GM19043 (cell line): Measurements from ENCODE around the gene LAMB2.
A peak's percentile ranks its signal among the peaks of the same experiment; 100 is the strongest.

Source experiments
- ATAC-seq: cut with Tn5 transposase; IDR thresholded peaks from one replicate; pipeline ENCODE4 v1.9.1; 2021; ENCODE audit warnings: low read depth; ENCODE audit not compliant: unreplicated experiment

LAMB2 gene

DNA sequence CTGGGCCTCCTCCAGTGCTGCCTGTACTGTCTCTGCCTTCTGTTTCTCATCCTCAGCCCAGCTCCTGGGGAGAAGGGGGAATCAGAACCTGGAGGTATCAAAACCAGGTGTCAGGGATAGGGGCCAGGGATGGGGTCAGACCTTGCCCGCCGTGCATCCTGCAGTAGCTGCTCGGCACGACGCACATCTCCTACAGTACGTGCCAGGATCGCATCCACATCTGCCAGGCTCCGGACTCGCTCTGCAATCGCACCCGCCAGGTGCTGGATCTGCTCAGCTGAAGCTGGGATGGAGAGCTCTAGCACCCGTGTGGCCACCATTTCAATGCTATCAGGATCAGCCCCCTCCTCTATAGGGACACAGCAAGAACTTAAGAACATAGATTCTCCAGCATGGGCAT lies 10.8 kb downstream of the LAMB2 start:
- ATAC-seq: no peak

DNA sequence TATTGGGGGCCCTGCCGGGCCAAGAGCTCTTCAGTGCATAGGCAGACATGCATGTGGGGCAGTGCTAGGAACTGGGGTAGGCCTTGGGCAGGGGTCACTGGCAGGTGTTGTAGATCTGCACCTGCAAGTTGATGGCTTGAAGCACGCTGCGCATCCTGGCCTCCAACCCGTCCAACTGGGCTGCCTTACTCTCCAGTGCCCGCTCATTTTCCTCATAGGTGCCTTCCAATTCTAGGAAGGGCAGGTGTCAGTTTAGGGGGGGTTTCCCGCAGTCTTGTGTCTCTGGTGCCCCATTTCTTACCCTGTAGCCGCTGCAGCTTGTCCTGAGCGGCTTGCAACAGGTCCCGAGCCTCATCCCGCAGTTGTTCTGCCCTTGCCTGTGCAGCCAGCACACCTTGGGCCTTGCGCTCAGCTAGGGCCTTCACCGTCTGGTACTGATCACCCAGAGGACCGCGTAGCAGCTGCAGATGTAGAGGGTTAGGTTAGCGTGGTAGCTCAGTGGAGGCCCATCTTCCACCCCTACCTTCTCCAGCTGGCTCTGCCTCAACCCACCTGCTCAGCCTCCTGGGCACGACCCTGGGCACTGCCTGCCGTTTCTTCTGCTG lies 11.6 kb downstream of the LAMB2 start:
- ATAC-seq: no peak

DNA sequence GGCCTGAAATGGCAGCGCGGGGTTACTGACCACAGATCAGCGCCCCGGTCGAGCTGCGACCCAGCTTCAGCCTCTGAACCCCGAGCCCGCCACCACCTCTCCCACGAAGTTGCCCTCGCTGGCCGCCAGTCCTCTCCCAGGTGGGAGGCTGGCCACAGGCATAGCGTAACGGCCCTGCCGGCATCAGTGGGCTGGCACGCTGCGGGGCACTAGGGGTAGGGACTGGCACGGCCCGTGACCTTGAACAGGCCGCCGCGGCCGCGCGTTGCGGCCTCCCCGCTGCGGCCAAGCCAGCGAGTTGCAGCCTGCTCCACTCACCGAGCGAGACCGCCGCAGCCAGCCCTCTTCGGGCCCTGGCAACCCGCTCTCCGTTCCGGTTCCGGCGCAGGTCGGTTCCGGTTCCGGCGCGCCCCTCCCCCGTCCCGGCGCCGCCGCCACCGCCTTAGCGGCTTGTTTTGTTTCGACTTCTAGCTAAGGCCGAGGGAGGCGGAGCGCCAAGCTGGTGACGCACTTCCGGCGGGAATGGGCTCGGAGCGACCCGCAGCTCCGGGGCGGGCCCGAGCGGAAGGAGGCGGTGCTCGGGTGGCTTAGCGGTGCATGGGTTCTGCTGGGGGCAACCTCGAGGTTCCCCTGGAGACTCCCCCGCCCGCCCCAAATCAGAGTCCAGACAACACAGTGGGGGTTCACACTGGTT lies 12.3 kb downstream of the LAMB2 start, which contains the start of gene USP19:
Gene USP19 (minus strand): TSS at position 386 of the 694 bp plus-strand sequence. CDS start 1,678 bp downstream, outside the sequence.
- peak; percentile 89 for ATAC-seq

DNA sequence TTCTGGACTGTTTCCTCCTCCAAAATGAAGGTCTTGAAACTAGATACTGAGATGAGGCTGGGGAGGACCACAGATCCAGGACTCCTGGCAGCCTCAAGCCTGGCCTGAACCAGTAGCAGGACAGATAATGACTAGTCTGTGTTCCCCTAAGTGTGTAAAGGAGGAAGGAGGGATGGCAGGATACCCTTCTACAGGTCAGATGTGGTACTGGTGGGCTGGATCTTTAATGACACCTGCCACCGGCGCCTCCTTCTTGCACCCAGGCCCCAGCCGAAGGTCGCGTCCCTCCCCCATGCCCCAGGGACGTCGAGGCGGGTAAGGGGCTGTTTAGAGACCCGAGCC lies 12.8 kb downstream of the LAMB2 start:
- ATAC-seq: no peak

DNA sequence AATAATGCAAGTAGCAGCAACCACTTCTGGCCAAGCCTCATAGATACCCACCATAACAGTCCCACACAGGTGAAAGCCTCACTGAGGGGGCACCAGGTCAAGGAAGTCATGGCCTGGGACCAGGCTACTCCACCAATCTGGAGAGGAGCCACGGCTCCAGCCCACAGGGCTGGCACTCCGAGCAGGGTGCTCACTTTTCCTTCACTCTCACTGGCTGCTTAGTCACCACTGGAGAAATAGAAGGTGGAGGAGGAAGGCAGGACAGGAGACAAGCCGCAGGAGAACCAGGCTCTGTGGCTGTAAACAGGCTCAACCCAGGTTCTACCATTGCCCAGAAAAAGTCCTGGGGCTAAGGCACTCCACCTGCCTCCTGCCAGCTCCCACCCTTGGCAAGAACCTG lies 13.4 kb downstream of the LAMB2 start:
- ATAC-seq: no peak

DNA sequence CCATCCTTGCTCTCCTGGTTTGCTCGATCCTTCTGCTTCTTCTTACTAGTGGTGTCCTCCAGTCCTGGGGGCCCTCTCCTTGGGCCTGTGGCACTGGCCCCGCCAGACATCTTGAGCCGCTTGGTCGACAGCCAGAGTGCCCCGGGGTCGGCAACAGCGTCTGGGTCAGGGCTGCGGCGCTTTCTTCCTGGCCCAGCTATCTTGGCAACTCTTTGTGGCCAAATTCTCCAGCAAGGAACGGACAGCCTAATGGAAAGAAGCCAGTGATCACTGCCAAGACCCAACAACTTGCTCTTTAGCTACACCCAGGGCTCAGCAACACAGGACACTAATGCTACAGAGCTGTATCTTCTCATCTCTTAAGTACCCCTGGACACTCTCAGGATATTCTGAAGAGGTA lies 13.8 kb downstream of the LAMB2 start:
- no peak for ATAC-seq

DNA sequence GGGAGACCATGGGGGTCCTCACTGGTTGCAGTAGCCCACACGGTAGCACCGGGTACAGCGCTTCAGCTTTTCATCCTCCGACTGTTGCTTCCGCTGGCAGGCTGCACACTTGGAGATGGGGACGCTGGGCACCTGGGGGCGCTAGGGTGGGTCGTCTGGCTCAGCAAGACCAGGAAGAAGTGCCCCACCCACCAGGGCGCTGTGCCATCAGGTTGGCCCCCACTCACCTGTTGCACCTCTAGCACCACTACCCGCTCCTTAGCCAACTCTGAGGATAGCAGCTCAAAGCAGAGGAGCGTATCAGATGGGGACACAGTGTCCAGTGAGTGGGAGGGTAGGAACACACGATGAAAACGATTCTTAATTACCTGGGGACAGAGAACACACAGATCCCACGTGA lies 20.6 kb downstream of the LAMB2 start:
- ATAC-seq: no peak

DNA sequence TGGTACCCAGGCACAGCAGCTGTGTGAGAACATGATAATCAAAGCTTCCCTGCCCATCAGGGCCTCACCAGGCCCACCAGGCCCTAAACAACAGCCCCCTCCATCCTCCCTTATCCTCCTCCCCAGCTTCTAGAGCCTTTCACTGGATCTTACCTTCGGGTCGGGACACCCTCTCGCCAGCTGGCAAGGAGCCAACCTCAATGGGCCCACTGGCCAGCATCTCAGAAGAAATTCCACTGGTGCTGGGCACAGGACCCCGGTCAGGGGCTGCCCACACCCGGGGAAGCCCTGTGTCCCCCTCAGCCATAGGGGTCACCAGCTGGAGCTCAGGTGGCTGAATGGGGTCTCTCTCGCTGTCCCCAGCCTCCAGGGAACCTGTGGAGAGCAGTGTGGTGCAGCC lies 21.5 kb downstream of the LAMB2 start:
- no peak for ATAC-seq

DNA sequence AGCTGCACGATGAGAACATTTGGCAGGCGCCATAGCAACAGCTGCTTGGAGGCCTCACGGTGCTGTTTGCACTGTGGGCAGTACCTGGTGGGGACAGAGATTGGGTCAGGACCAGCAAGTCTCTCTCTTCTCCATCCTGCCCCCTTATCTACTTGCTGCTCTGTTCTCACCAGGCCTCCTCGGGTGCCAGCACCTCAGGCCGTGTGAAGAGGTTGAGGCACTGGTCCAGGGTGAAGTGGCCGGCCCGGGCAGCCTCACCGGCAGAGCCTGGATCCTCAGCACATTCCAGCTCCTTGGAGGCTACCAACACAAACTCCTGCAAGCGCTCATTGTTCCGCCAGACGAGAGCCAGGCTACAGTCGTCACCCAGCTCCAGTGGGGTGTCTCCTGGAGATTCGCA lies 22.1 kb downstream of the LAMB2 start:
- ATAC-seq: no peak

DNA sequence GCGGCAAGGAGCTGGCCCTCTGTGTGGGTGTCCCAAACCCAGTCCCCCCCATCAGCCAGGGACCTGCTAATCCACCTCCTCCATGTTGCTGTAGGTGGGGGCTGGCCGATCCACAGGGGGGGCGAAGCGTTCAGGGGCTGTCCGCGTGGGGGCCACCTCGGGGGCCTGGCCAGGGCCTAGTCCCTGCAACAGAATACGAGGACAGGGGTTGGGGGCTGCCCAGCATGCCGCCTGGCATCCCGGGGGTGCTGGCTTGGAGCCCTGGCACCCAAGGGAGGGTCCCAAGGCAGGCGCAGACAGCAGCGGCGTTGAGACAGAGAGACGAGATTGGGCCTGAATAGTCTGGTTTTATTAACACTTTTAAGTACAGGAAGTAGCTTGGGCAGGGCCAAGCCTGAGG lies 24.5 kb downstream of the LAMB2 start:
- no peak for ATAC-seq

DNA sequence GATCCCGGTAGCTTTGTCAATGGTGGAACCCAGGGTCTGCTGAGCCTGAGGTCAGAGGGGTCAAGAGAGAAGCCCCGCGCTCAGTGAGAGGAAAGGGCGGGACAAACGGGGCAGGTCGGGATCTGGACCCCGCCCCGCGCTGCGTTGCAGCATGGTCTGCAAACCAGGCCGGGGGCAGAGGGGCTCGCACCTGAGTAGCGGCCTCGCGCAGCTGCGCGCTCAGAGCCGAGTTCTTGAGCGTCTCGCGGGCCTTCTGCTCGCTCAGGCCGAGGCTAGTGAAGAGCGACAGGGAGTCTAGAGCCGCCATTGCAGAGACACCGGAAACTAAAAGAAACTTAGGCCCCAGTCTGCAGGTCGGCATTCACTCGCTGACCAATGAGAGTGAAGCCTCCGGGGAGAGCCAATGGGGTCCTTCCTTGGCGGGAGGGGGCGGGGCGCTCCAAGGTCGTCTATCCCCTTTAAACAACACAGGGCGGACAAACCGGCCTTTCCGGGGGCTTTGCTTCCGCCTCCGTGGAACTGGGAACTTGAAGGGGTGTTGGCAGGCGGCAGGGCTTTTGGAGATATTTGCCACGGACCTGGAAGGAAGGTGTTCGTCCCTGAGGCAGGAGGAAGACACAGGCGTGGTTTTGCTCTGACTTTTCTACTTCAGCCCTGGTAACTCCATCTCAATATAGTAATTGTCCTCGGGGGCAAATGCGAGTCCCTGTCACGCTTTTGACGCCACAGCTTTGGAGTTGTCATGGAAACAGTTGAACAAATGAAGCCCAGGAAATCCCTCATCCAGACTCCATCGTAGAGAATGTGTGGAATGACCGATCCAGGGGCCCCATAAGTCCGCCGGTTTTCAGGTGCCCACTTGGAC lies 28.2 kb downstream of the LAMB2 start, which contains the start of gene QARS1:
Gene QARS1 (minus strand): TSS at position 331 of the 865 bp plus-strand sequence. CDS start 24 bp downstream, at position 307.
- peak; percentile 93 for ATAC-seq

DNA sequence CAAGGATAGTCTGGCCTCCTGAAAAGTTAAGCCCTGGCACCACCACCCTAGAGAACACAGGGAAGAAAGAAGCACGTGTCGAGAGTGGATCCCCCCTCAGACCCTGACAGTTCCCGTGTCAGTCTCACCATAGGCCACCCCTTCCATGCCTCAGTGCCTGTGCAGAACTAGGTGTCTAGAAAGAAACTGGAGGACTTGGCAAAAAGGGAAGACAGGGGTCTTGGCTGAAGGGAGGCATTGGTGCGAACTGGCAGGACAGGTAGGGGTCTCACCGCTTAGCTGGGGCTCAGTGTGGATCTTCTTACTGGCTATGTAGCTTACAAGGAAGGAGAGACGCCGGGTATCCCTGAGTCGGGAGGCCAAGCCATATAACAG lies 28.8 kb downstream of the LAMB2 start:
- ATAC-seq: no peak

DNA sequence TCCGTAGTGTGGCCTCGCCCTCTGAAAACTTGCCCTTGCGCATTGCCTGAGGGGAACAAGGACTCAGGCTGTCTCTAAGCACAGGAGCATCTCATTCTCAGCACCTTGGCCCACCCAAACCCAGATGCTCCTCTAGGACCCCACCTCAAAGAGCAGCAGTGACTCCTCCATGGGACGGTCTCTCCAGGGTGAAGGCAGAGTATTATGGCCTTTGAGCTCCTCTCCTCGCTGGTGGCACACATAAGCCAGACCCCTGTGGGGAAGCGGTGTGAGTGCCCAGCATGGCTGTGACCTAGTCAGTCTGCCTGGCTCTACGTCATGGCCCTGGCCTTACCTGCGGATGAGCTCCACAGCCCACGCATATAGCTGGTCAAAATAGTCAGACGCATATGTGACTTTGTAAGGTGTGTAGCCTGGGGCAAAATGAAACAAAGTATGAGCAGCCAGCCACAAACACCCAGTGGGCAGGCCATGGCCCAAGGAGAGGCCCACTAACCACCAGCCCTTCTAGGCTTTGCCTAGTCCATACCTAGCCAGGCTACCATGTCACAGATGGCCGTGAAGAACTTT lies 32.7 kb downstream of the LAMB2 start:
- ATAC-seq: no peak

DNA sequence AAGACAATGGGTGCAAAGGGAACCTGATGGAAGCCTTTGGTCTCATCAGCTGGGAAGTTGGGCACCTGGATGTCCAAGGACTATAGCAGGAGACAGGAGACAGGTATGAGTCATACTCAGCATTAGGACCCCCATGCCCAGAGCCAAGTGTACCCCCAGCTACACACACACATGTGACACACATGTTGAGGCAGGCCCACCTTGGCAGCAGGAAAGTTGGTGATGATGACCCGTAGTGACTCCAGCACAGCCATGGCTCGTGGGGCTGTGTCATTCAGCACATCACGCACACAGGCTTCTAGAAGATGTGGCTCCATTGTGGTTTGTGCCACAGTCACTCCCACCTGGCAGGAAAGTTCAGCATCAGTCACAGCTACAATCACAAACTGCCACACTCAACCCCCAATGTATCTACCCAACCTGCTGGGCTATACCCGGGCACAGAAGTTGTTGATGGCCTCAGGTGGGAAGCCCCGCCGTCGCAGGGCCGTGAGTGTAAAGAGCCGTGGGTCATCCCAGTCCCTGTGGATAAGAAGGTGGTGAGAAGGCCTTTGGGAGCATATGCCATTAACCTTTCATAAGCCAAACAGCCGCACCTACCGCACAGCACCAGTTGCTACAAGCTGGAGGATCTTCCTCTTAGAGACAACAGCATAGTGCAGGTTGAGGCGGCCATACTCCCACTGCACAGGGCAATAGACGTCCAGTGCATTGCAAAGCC lies 33.8 kb downstream of the LAMB2 start:
- no peak for ATAC-seq

DNA sequence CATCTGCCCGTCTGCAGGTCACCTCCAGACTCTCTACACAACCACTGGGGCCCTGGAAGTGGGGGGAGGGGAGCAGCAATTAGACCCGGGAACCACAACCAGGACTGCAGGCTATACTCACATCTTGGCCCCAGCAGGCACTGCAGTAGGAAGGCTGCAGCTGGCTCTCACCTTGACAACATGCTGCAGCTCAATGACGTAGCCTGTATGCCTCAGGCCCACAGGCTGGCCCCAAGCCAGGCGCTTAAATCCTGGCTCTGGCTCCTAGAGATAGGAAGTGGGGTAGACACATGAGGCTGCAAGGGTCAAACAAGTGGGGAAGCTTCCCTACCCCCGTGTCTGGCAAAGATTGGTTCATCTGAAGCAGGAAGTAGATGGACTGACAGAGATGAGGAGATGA lies 34.4 kb downstream of the LAMB2 start:
- ATAC-seq: no peak

DNA sequence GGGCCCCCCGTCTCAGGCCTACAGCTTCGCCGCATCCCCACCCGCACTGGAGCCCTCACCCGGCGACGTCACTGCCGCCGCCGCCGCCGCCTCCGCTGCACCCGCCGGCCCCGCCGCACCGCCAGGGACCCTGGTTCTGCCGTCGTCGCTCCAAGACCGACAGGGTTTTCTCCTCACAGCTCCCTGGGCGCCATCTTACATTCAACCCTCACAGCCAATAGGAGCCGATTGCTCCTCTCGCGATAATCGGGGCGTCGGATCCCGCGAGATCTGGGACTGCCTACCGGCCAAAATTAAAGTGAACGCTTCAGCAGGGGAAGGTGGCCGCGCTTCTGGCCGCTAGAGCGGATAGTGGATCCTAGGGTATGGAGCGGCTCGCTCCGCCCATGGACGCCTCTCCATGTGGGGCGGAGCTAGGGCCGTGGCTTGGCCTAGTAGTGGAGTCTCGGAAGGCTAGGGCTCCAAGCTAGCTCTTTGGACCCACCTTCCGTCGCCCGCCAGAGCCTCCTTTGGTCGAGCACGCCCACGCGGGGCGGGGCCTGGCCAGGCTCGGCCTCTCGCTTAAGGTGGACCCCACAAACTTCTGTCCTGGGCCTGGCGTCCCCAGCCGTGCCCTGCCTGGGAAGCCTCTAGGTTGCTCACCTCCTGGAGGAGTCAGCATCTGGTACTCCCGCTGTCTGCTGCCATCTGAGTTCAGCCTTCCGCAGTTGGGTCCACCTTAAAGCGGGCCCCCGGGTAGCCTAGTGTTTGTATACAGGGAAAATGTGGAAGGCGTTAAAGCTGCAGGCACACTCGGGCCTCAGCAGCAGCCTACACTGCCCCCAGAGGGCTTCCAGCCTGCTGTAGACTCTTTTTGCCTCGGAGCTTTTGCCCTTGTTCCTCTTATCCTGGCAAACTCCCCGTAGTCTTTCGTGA lies 38.7 kb downstream of the LAMB2 start, which contains the start of gene QRICH1:
Gene QRICH1 (minus strand): TSS at position 219 of the 915 bp plus-strand sequence. CDS start 17,054 bp downstream, outside the sequence.
- ATAC-seq: peak; percentile 65

DNA sequence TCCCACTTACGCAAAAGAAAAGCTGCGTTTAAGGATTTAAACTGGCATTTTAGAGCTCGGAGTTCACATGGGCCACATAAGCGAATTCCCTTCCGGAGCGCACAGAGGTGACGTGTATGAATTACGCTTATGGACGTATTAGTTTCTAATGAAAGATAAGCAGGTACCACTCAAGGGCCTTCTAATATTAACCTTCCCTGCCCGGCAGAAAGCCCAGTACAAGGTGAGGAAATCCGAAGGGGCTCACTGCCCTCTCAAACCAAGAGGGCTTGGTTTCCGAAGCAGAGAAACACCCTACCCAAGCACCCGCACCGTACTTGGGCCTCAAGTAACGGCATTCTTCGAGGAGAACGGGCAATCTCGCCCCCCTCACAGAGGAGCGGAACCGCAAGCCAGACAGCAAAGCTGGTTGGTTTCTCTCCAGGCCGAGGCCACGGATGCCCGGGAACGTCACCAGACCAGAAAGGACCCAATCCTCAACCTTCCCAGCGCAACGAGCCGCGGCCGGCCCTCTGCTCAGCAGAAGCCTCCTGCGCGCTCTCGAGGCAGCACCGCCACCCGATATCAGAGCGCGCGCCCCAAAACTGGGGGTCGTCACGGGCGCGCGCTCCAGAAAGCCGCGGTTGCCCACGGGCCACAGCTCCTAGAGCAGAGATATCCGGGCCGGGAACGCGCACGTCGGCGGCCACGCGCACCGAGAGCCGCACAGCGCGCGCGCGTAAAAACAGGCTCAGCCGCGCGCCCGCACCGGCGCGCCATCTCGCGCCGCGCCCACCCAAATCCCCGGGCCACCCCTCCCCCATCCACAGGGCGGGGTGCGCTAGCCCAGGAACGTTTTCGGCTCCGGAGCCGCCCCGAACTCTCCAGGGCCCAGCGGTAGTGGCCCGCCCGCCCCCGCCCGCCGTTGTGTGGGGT lies 39.7 kb downstream of the LAMB2 start:
- ATAC-seq: peak; percentile 36

DNA sequence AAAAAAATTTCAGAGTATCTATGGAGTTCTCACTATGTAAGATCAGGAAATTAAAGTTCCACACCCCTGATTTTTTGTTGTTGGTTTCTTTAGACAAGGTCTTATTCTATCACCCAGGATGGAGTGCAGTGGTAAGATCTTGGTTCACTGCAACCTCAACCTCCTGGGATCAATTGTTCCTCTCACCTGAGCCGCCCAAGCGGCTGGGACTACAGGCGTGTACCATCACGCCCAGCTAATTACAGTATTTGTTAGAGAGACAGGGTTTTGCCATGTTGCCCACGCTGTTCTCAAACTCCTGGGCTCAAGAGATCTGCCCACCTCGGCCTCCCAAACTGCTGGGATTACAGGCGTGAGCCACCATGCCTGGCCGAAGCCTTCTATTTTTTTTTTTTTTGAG lies 51.4 kb downstream of the LAMB2 start:
- ATAC-seq: no peak
